T-cell (primary cell): ENCODE data around the gene OFD1. TPM values are rescaled to one million over a fixed set of nuclear protein-coding genes. Genes with fewer than 3 reads are reported as not detected.

Experiments used
- ATAC-seq, 4 experiments: fragments of 200-7000 bp in 3 of 4; fragments of 150-1000 bp in 1 of 4; cut with Tn5 transposase; replicated peaks in 1 of 4; 1 replicate in 3 of 4; 2 replicates in 1 of 4; pipeline ENCODE4 v1.10.0; 2021; ENCODE audit warnings: moderate library complexity in 3 of 4, mild to moderate bottlenecking in 2 of 4, moderate number of reproducible peaks in 1 of 4
- CTCF ChIA-PET, 2 donors: fragments of 300-600 bp; sonication (Branson Sonifier 250); formaldehyde crosslinking; loops; one replicate each; lab custom pipeline; 2022; ENCODE audit warnings: antibody characterized with exemption in 2 of 2; lab: Charles Lee
- POLR2A ChIA-PET, 2 donors: fragments of 300-600 bp; sonication (Branson Sonifier 250); formaldehyde crosslinking; loops; one replicate each; lab custom pipeline; 2022; ENCODE audit warnings: antibody characterized with exemption in 2 of 2; lab: Charles Lee
- DNase-seq, 35 experiments: peaks; one replicate each; pipeline versions ENCODE4 v3.0.0 to v3.0.0-alpha.2; 2013 to 2023
- H3K27ac ChIP-seq: one replicate; pipeline ENCODE4 v1.5.1; 2013; ENCODE audit warnings: low read length
- H3K27me3 ChIP-seq, 2 experiments: replicated peaks in 1 of 2; 1 replicate in 1 of 2; 2 replicates in 1 of 2; pipeline versions ENCODE4 v1.6.1 to v1.7.0; 2013; ENCODE audit warnings: low read length in 1 of 2, mixed read lengths in 1 of 2; ENCODE audit not compliant: control insufficient read depth in 2 of 2, insufficient read depth in 2 of 2; ENCODE audit errors: extremely low read depth in 1 of 2
- H3K36me3 ChIP-seq, 2 donors: 1 replicate in 1 of 2; 2 replicates in 1 of 2; pipeline versions ENCODE4 v1.6.1 to v1.7.0; 2013; ENCODE audit warnings: low read length in 1 of 2; ENCODE audit not compliant: control insufficient read depth in 2 of 2, insufficient read depth in 1 of 2; ENCODE audit errors: extremely low read depth in 1 of 2
- H3K4me1 ChIP-seq, 2 experiments: 1 replicate in 1 of 2; 2 replicates in 1 of 2; pipeline versions ENCODE4 v1.6.1 to v1.7.0; 2013; ENCODE audit warnings: low read length in 2 of 2, mixed read lengths in 1 of 2; ENCODE audit not compliant: insufficient read depth in 2 of 2, control insufficient read depth in 1 of 2; ENCODE audit errors: extremely low read depth in 1 of 2
- H3K4me3 ChIP-seq, 2 donors: 1 replicate in 1 of 2; 2 replicates in 1 of 2; pipeline versions ENCODE4 v1.5.1 to v1.7.0; 2013; ENCODE audit warnings: mild to moderate bottlenecking in 2 of 2, low read length in 1 of 2, moderate library complexity in 1 of 2; ENCODE audit not compliant: control insufficient read depth in 1 of 2; ENCODE audit errors: extremely low read depth in 1 of 2
- H3K9me3 ChIP-seq: 2 replicates; pipeline ENCODE4 v1.7.0; 2013
- H3K27ac Mint-ChIP-seq, 2 donors: one replicate each; pipeline ENCODE4 v1.8.0; 2020 to 2021; ENCODE audit warnings: mild to moderate bottlenecking in 2 of 2, mixed read lengths in 2 of 2
- H3K27me3 Mint-ChIP-seq, 2 donors: one replicate each; pipeline ENCODE4 v1.8.0; 2021 to 2022; ENCODE audit warnings: mixed read lengths in 2 of 2
- H3K36me3 Mint-ChIP-seq: one replicate; pipeline ENCODE4 v1.8.0; 2021; ENCODE audit warnings: mixed read lengths
- H3K4me1 Mint-ChIP-seq, 3 donors: one replicate each; pipeline ENCODE4 v1.8.0; 2020 to 2022; ENCODE audit warnings: mixed read lengths in 3 of 3, mild to moderate bottlenecking in 1 of 3
- H3K4me3 Mint-ChIP-seq, 3 donors: one replicate each; pipeline ENCODE4 v1.8.0; 2020 to 2022; ENCODE audit warnings: mild to moderate bottlenecking in 3 of 3, mixed read lengths in 3 of 3, moderate library complexity in 3 of 3
- H3K9me3 Mint-ChIP-seq, 3 donors: one replicate each; pipeline ENCODE4 v1.8.0; 2020 to 2022; ENCODE audit warnings: mixed read lengths in 3 of 3
- whole genome bisulfite sequencing: methylation state at CpG from one replicate; pipeline ENCODE4 v1.1.5; 2013; ENCODE audit warnings: missing lambda C conversion rate; ENCODE audit not compliant: insufficient coverage; 5-methylcytosine and 5-hydroxymethylcytosine counted together
- total RNA-seq, 35 experiments: library from RNA in 6 of 35; stranded (reverse) in 6 of 35; fragments of 120-200 nt in 1 of 35; gene quantifications; one replicate each; pipeline versions ENCODE4 v1.2.1 to v1.2.4 and lab custom pipeline; 2013 to 2026

The OFD1 gene
- total RNA-seq, 5 donors from 2014 or later (not counting 1 experiment from before 2014, with no cell fraction given), result 78.8 to 96.8 (median 89.3) TPM

GRCh38 chrX:13794417-13794816 is 59.9 kb downstream of the OFD1 start:
- Mint-ChIP-seq H3K4me1 (no peaks in the 10 kb centered on the region), H3K9me3 (no peaks in the 10 kb centered on the region), H3K4me3 (no peak overlapping the region), H3K36me3 (no peaks in the 10 kb centered on the region), H3K27me3 (peaks cover 0 to 32% of the 10 kb centered on the region in 2 donors), H3K27ac (no peak overlapping the region)
- DNase-seq, result no peak
- no peaks in the 10 kb centered on the region for H3K4me1 ChIP-seq
- no peaks in the 10 kb centered on the region for H3K36me3 ChIP-seq
- POLR2A ChIA-PET, result no interaction called here
- WGBS, result no CpG with 5 or more reads among the region's 10 CpGs
- CTCF ChIA-PET, result interaction anchor here in 1 of 2 donors (0.7 kb wide), 1 partner anchor 13 kb away, joined by 5 read pairs; no protein-coding TSS in a partner anchor
- no peaks in the 10 kb centered on the region for H3K9me3 ChIP-seq
- H3K27me3 ChIP-seq, result no peaks in the 10 kb centered on the region
- H3K4me3 ChIP-seq, result no peak overlapping the region
- ATAC-seq, result no peak
- no peak overlapping the region for H3K27ac ChIP-seq

- no peak for ATAC-seq
- H3K27ac Mint-ChIP-seq, result no peak overlapping the region
- POLR2A ChIA-PET, result no interaction called here
- H3K9me3 ChIP-seq, result no peaks in the 10 kb centered on the region
- peaks cover 0 to 2% (median 0%) of the 10 kb centered on the region in 3 donors for H3K9me3 Mint-ChIP-seq
- H3K27me3 Mint-ChIP-seq, result peaks cover 0 to 33% of the 10 kb centered on the region in 2 donors
- CTCF ChIA-PET, result no interaction called here
- WGBS, result 77% methylated on average over 2 of the region's 4 CpGs
- no peak overlapping the region for H3K4me3 Mint-ChIP-seq
- H3K27me3 ChIP-seq, result no peaks in the 10 kb centered on the region
- no peaks in the 10 kb centered on the region for H3K4me1 Mint-ChIP-seq
- no peaks in the 10 kb centered on the region for H3K36me3 Mint-ChIP-seq
- no peak overlapping the region for H3K27ac ChIP-seq
- DNase-seq, result no peak
- no peaks in the 10 kb centered on the region for H3K4me1 ChIP-seq
- no peaks in the 10 kb centered on the region for H3K36me3 ChIP-seq
- no peak overlapping the region for H3K4me3 ChIP-seq
These were observed 63.0 kb downstream of the OFD1 start for GRCh38 chrX:13797512-13797911.

GRCh38 chrX:13798184-13798583 is 63.6 kb downstream of the OFD1 start:
- H3K4me1 Mint-ChIP-seq, result no peaks in the 10 kb centered on the region
- H3K27ac Mint-ChIP-seq, result no peak overlapping the region
- Histone ChIP-seq H3K36me3 (no peaks in the 10 kb centered on the region), H3K4me3 (no peak overlapping the region), H3K27ac (no peak overlapping the region), H3K9me3 (no peaks in the 10 kb centered on the region), H3K27me3 (no peaks in the 10 kb centered on the region), H3K4me1 (no peaks in the 10 kb centered on the region)
- WGBS, result no CpG with 5 or more reads among the region's 4 CpGs
- H3K4me3 Mint-ChIP-seq, result no peak overlapping the region
- no peaks in the 10 kb centered on the region for H3K36me3 Mint-ChIP-seq
- POLR2A ChIA-PET, result no interaction called here
- CTCF ChIA-PET, result no interaction called here
- H3K9me3 Mint-ChIP-seq, result peaks cover 0 to 2% (median 0%) of the 10 kb centered on the region in 3 donors
- ATAC-seq (no peak), DNase-seq (no peak)
- H3K27me3 Mint-ChIP-seq, result peaks cover 0 to 30% of the 10 kb centered on the region in 2 donors

DNA sequence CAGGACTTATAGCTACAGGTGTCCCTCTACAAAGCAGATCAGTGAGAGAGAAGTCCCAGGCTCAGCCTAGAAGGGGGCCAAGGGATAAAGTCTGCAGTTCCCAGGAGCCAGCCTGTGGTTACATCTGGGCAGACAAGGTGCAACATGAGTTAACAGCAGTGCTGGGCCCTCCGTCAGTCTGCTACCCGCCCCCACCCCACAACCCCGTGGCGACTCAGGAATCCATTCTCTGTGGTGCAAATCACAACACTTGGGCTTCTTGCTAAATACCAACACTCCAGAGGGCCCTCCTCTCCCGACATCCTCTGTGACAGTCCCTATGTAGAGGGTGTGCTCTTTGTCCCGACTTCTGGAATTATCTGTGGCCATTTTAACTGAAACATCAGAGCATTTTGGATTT is 68.6 kb downstream of the OFD1 start:
- no peak overlapping the region for H3K4me3 Mint-ChIP-seq
- Histone ChIP-seq H3K4me3 (no peak overlapping the region), H3K27me3 (no peaks in the 10 kb centered on the region), H3K27ac (no peak overlapping the region), H3K9me3 (no peaks in the 10 kb centered on the region), H3K36me3 (no peaks in the 10 kb centered on the region), H3K4me1 (no peaks in the 10 kb centered on the region)
- no peak overlapping the region for H3K27ac Mint-ChIP-seq
- no peaks in the 10 kb centered on the region for H3K4me1 Mint-ChIP-seq
- H3K27me3 Mint-ChIP-seq, result peaks cover 5 to 47% of the 10 kb centered on the region in 2 donors
- POLR2A ChIA-PET, result interaction anchor here in 1 of 2 donors (0.5 kb wide), 1 partner anchor 280 kb away, joined by 9 read pairs; no protein-coding TSS in a partner anchor
- DNase-seq (no peak), ATAC-seq (no peak)
- no peaks in the 10 kb centered on the region for H3K36me3 Mint-ChIP-seq
- WGBS, result no CpG with 5 or more reads among the region's 6 CpGs
- CTCF ChIA-PET, result no interaction called here
- peaks cover 0 to 2% (median 0%) of the 10 kb centered on the region in 3 donors for H3K9me3 Mint-ChIP-seq

DNA sequence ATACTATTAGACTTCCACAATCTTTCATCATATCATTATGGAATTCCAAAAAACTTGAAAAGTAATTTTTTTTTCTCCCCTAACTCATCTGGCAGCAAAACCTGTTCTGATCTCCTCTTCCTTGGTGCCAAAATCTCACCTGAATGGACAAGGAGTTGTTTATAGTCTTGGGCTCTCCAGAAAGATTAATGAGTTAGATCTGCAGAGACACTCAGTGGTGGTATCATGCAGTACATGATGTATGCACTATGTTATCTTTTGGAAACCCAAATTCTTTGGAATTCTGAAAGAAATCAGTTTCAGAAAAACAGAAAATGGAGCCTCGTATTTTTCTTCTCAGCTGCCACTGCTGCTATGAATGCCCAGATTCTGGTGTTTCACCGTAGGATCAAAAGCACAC is 70.7 kb downstream of the OFD1 start:
- no CpG with 5 or more reads among the region's 2 CpGs for WGBS
- no peak overlapping the region for H3K27ac Mint-ChIP-seq

DNA sequence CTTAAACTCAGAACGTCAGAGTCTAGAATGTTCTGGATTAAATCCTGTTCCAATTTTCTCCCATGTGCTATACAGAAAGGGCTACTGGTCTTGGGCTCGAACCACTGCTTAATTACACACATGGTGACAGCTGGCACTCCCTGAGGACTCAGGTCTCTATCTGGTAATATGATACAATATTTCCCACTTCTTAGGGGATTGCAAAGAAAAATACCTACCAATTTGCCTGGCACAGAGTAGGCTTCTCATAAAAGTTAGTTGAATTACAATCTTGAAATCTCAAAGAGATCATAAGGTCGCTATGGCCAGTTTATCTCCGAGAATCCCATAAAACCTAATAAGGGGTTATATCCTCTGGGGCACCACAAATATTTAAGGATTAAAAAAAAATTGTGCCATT is 73.7 kb downstream of the OFD1 start:
- Mint-ChIP-seq H3K9me3 (no peaks in the 10 kb centered on the region), H3K27ac (no peak overlapping the region), H3K27me3 (peaks cover 11 to 48% of the 10 kb centered on the region in 2 donors), H3K36me3 (no peaks in the 10 kb centered on the region), H3K4me1 (no peaks in the 10 kb centered on the region), H3K4me3 (no peak overlapping the region)
- ChIA-PET CTCF (no interaction called here), POLR2A (no interaction called here)
- H3K9me3 ChIP-seq, result no peaks in the 10 kb centered on the region
- no peak overlapping the region for H3K4me3 ChIP-seq
- H3K27ac ChIP-seq, result no peak overlapping the region
- WGBS, result no CpG with 5 or more reads among the region's 4 CpGs
- ATAC-seq (no peak), DNase-seq (no peak)
- H3K4me1 ChIP-seq, result no peaks in the 10 kb centered on the region
- H3K27me3 ChIP-seq, result no peaks in the 10 kb centered on the region
- no peaks in the 10 kb centered on the region for H3K36me3 ChIP-seq

More for the DNA sequence above, 70.7 kb downstream of the OFD1 start:
- Histone ChIP-seq H3K4me3 (no peak overlapping the region), H3K36me3 (no peaks in the 10 kb centered on the region), H3K9me3 (no peaks in the 10 kb centered on the region), H3K27ac (no peak overlapping the region), H3K27me3 (no peaks in the 10 kb centered on the region), H3K4me1 (no peaks in the 10 kb centered on the region)
- no peaks in the 10 kb centered on the region for H3K4me1 Mint-ChIP-seq
- peaks cover 5 to 44% of the 10 kb centered on the region in 2 donors for H3K27me3 Mint-ChIP-seq
- no peaks in the 10 kb centered on the region for H3K36me3 Mint-ChIP-seq
- POLR2A ChIA-PET, result no interaction called here
- no peaks in the 10 kb centered on the region for H3K9me3 Mint-ChIP-seq
- ATAC-seq (no peak), DNase-seq (no peak)
- CTCF ChIA-PET, result no interaction called here
- H3K4me3 Mint-ChIP-seq, result no peak overlapping the region

- no peak for DNase-seq
- no peaks in the 10 kb centered on the region for H3K4me1 Mint-ChIP-seq
- no peaks in the 10 kb centered on the region for H3K4me1 ChIP-seq
- no peaks in the 10 kb centered on the region for H3K36me3 Mint-ChIP-seq
- H3K4me3 Mint-ChIP-seq, result no peak overlapping the region
- ChIA-PET POLR2A (no interaction called here), CTCF (no interaction called here)
- H3K27ac Mint-ChIP-seq, result no peak overlapping the region
- no peaks in the 10 kb centered on the region for H3K9me3 Mint-ChIP-seq
- no peak overlapping the region for H3K27ac ChIP-seq
- H3K36me3 ChIP-seq, result no peaks in the 10 kb centered on the region
- H3K9me3 ChIP-seq, result no peaks in the 10 kb centered on the region
- ATAC-seq, result no peak
- peaks cover 14 to 47% of the 10 kb centered on the region in 2 donors for H3K27me3 Mint-ChIP-seq
- no peaks in the 10 kb centered on the region for H3K27me3 ChIP-seq
- H3K4me3 ChIP-seq, result no peak overlapping the region
These were observed 74.3 kb downstream of the OFD1 start for GRCh38 chrX:13808865-13809264.
